Uterus (tissue), 2 donors: Measurements from ENCODE around the gene IL1RAP.

ENCODE experiments used
- POLR2A ChIP-seq, 2 donors: fragments of 450-650 bp; IDR thresholded peaks; one replicate each; pipeline ENCODE4 v1.6.1; 2016; ENCODE audit warnings: antibody characterized with exemption in 2 of 2, mild to moderate bottlenecking in 1 of 2, moderate library complexity in 1 of 2
- TF ChIP-seq, protein P1 (sequence below), 4 experiments: fragments of 200-600 bp in 2 of 4; fragments of 450-650 bp in 2 of 4; sonication (generic) in 2 of 4; IDR thresholded peaks; one replicate each; pipeline ENCODE4 v1.5.1; 2016 to 2019; ENCODE audit warnings: antibody characterized with exemption in 4 of 4, mild to moderate bottlenecking in 2 of 4, moderate library complexity in 1 of 4

DNA sequence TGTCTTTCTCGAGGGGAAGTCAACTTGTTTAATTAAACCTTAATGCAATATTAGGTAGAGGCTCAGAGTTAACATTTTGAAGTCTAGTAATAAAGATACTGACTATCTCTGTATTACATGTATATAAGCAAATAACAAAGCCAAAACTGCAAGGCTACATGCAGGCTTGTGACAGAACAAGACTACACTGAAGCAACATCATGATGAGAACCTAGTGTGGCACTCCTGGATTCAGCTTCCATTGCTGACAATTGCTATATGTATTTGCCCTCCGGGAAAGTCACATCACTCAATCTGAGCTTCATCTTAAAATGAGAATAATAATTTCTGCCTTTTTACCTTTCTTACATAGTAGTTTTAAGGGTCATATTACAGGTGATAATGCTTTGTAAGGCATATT lies 15.6 kb upstream of the IL1RAP start:
- TF ChIP-seq, protein P1, sequence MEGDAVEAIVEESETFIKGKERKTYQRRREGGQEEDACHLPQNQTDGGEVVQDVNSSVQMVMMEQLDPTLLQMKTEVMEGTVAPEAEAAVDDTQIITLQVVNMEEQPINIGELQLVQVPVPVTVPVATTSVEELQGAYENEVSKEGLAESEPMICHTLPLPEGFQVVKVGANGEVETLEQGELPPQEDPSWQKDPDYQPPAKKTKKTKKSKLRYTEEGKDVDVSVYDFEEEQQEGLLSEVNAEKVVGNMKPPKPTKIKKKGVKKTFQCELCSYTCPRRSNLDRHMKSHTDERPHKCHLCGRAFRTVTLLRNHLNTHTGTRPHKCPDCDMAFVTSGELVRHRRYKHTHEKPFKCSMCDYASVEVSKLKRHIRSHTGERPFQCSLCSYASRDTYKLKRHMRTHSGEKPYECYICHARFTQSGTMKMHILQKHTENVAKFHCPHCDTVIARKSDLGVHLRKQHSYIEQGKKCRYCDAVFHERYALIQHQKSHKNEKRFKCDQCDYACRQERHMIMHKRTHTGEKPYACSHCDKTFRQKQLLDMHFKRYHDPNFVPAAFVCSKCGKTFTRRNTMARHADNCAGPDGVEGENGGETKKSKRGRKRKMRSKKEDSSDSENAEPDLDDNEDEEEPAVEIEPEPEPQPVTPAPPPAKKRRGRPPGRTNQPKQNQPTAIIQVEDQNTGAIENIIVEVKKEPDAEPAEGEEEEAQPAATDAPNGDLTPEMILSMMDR (IDR thresholded peaks at IDR 0.05), result no peak
- TF ChIP-seq POLR2A (IDR thresholded peaks at IDR 0.05), result no peak
